ENCODE results near the gene DAAM2.

The DAAM2 gene

GRCh38 chr6:39911513-39912125, 119.4 kb downstream of the DAAM2 start:
- DNase-seq = no peak

GRCh38 chr6:39912446-39912845, 120.3 kb downstream of the DAAM2 start:
- DNase-seq = no peak

GRCh38 chr6:39913391-39913916, 121.3 kb downstream of the DAAM2 start:
- no peak for DNase-seq

GRCh38 chr6:39914239-39914638, 122.1 kb downstream of the DAAM2 start:
- DNase-seq = no peak

- DNase-seq = no peak
Measured at GRCh38 chr6:39915866-39916265, 123.7 kb downstream of the DAAM2 start.

- DNase-seq = no peak
Measured at GRCh38 chr6:39917329-39917728, 125.2 kb downstream of the DAAM2 start.

GRCh38 chr6:39917981-39918380, 125.8 kb downstream of the DAAM2 start:
- DNase-seq = no peak

- no peak for DNase-seq
Measured at GRCh38 chr6:39918831-39919230, 126.7 kb downstream of the DAAM2 start.

GRCh38 chr6:39920157-39920556, 128.0 kb downstream of the DAAM2 start:
- DNase-seq = no peak

GRCh38 chr6:39922821-39923220, 130.6 kb downstream of the DAAM2 start:
- DNase-seq = no peak

- DNase-seq = no peak
Measured at GRCh38 chr6:39923394-39923793, 131.2 kb downstream of the DAAM2 start.

- DNase-seq = no peak
Measured at GRCh38 chr6:39923861-39924260, 131.7 kb downstream of the DAAM2 start.

GRCh38 chr6:39924283-39924682, 132.1 kb downstream of the DAAM2 start:
- DNase-seq = no peak

GRCh38 chr6:39925191-39925930, 133.2 kb downstream of the DAAM2 start:
- DNase-seq = no peak

- no peak for DNase-seq
Measured at GRCh38 chr6:39925931-39926290, 133.7 kb downstream of the DAAM2 start.

- no peak for DNase-seq
Measured at GRCh38 chr6:39926668-39927067, 134.5 kb downstream of the DAAM2 start.

- DNase-seq = no peak
Measured at GRCh38 chr6:39927159-39927558, 135.0 kb downstream of the DAAM2 start.

GRCh38 chr6:39929039-39929732, 137.0 kb downstream of the DAAM2 start:
- no peak for DNase-seq

- no peak for DNase-seq
Measured at GRCh38 chr6:39929733-39930461, 137.7 kb downstream of the DAAM2 start.

GRCh38 chr6:39930540-39930939, 138.4 kb downstream of the DAAM2 start:
- no peak for DNase-seq

GRCh38 chr6:39931607-39932006, 139.4 kb downstream of the DAAM2 start:
- no peak for DNase-seq

- DNase-seq = no peak
Measured at GRCh38 chr6:39932386-39932910, 140.3 kb downstream of the DAAM2 start.

- peak in 1 of 2 experiments; percentile 27 for DNase-seq
Measured at GRCh38 chr6:39933669-39934130, 141.5 kb downstream of the DAAM2 start.
